HEK293T (cell line): ENCODE measurements around the gene SV2B.

ENCODE experiments used
- FOXM1 ChIP-seq: fragments of 450-650 bp; IDR thresholded peaks from 2 replicates; pipeline ENCODE4 v1.6.1; 2017; ENCODE audit warnings: mild to moderate bottlenecking, borderline replicate concordance
- LEF1 ChIP-seq: fragments of 450-650 bp; IDR thresholded peaks from 2 replicates; pipeline ENCODE4 v1.6.1; 2017; ENCODE audit warnings: mild to moderate bottlenecking, borderline replicate concordance
- SP1 ChIP-seq: fragments of 450-650 bp; IDR thresholded peaks from 2 replicates; pipeline ENCODE4 v1.6.1; 2017

DNA sequence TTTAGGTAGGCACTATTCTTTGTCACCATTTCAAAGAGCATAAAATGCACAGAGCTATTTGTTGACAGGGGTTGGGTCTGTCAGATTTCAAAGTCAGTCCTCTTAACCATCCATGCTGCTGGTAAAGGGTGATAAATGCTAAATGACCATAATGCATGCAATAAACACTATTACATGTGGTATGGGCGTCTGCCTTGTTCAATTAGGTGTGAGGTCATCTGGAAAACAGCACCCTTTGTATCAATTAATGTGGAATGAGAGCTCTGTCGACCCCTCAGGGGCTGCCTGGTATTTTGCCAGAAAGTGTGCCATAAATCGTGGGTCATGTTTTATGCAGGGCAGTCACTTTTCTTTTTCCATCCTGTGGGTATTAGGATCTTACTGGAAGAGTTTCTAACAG lies 235.6 kb downstream of the SV2B start:
- TF ChIP-seq SP1: no peak
- TF ChIP-seq LEF1: no peak
- no peak for TF ChIP-seq FOXM1
